ENCODE data around the gene NT5C1A. TPM values are rescaled to one million over a fixed set of nuclear protein-coding genes. Genes with fewer than 3 reads are reported as not detected.

NT5C1A gene
- total RNA-seq, 2 donors from 2014 or later = 0.91 TPM; not detected in 1

- TF ChIP-seq CTCF (IDR thresholded peaks at IDR 0.05) = no peak
- no peak for TF ChIP-seq POLR2A (IDR thresholded peaks at IDR 0.05)
- TF ChIP-seq POLR2AphosphoS5 (IDR thresholded peaks at IDR 0.05) = no peak
- H3K27me3 ChIP-seq (replicated peaks; ENCODE audit: insufficient read depth) = no peaks in the 10 kb centered on the region
- H3K4me1 ChIP-seq (replicated peaks) = no peaks in the 10 kb centered on the region
- H3K9me3 ChIP-seq = no peaks in the 10 kb centered on the region
- DNase-seq (ENCODE audit: low spot score) = no peak
- WGBS = 83% methylated on average over 1 of the region's 1 CpG
- H3K4me3 ChIP-seq = no peak overlapping the region
- H3K36me3 ChIP-seq = no peaks in the 10 kb centered on the region
- no peak overlapping the region for H3K27ac ChIP-seq
- intact Hi-C loops (cut with DNase I) = no loop called here
Measured at GRCh38 chr1:39662861-39663260, 9.0 kb downstream of the NT5C1A start.

- H3K9me3 ChIP-seq = no peaks in the 10 kb centered on the region
- intact Hi-C loops (cut with DNase I) = no loop called here
- H3K27ac ChIP-seq = no peak overlapping the region
- H3K36me3 ChIP-seq = no peaks in the 10 kb centered on the region
- no peak overlapping the region for H3K4me3 ChIP-seq
- no peak for TF ChIP-seq POLR2AphosphoS5 (IDR thresholded peaks at IDR 0.05)
- no peak for TF ChIP-seq CTCF (IDR thresholded peaks at IDR 0.05)
- no peak for TF ChIP-seq POLR2A (IDR thresholded peaks at IDR 0.05)
- no peaks in the 10 kb centered on the region for H3K27me3 ChIP-seq (replicated peaks; ENCODE audit: insufficient read depth)
- 85% methylated on average over 5 of the region's 5 CpGs for WGBS
- no peak for DNase-seq (ENCODE audit: low spot score)
- no peaks in the 10 kb centered on the region for H3K4me1 ChIP-seq (replicated peaks)
Measured at GRCh38 chr1:39659538-39659937, 12.4 kb downstream of the NT5C1A start.

- Histone ChIP-seq H3K27ac (no peak overlapping the region), H3K4me1 (replicated peaks) (no peaks in the 10 kb centered on the region), H3K9me3 (no peaks in the 10 kb centered on the region), H3K36me3 (no peaks in the 10 kb centered on the region), H3K4me3 (no peak overlapping the region), H3K27me3 (replicated peaks; ENCODE audit: insufficient read depth) (no peaks in the 10 kb centered on the region)
- WGBS = 90% methylated on average over 7 of the region's 12 CpGs
- TF ChIP-seq POLR2AphosphoS5 (IDR thresholded peaks at IDR 0.05) (no peak), POLR2A (IDR thresholded peaks at IDR 0.05) (no peak), CTCF (IDR thresholded peaks at IDR 0.05) (no peak)
- intact Hi-C loops (cut with DNase I) = no loop called here
- no peak for DNase-seq (ENCODE audit: low spot score)
Measured at GRCh38 chr1:39659110-39659509, 12.8 kb downstream of the NT5C1A start.

GRCh38 chr1:39657923-39658485, 13.9 kb downstream of the NT5C1A start:
- Histone ChIP-seq H3K4me1 (replicated peaks) (no peaks in the 10 kb centered on the region), H3K9me3 (no peaks in the 10 kb centered on the region), H3K27ac (no peak overlapping the region), H3K27me3 (replicated peaks; ENCODE audit: insufficient read depth) (no peaks in the 10 kb centered on the region), H3K36me3 (no peaks in the 10 kb centered on the region), H3K4me3 (no peak overlapping the region)
- TF ChIP-seq POLR2A (IDR thresholded peaks at IDR 0.05) (no peak), CTCF (IDR thresholded peaks at IDR 0.05) (peak in 3 of 4 experiments; percentile 38 to 63 (median 45))
- DNase-seq (ENCODE audit: low spot score) = peak; percentile 19
- 22% methylated on average over 6 of the region's 6 CpGs for WGBS
- intact Hi-C loops (cut with DNase I) = no loop called here

- DNase-seq (ENCODE audit: low spot score) = no peak
- Histone ChIP-seq H3K27me3 (replicated peaks; ENCODE audit: insufficient read depth) (no peaks in the 10 kb centered on the region), H3K36me3 (no peaks in the 10 kb centered on the region), H3K9me3 (no peaks in the 10 kb centered on the region), H3K4me3 (no peak overlapping the region), H3K4me1 (replicated peaks) (no peaks in the 10 kb centered on the region), H3K27ac (no peak overlapping the region)
- TF ChIP-seq CTCF (IDR thresholded peaks at IDR 0.05) = no peak
- no peak for TF ChIP-seq POLR2A (IDR thresholded peaks at IDR 0.05)
- no peak for TF ChIP-seq POLR2AphosphoS5 (IDR thresholded peaks at IDR 0.05)
- WGBS = 76% methylated on average over 3 of the region's 3 CpGs
- intact Hi-C loops (cut with DNase I) = no loop called here
Measured at GRCh38 chr1:39657402-39657801, 14.5 kb downstream of the NT5C1A start.
